SK-N-SH (cell line): ENCODE results near the gene MPC2. TPM values are rescaled to one million over a fixed set of nuclear protein-coding genes. Genes with fewer than 3 reads are reported as not detected.

Experiments
- CTCF ChIA-PET: fragments of 300-600, 350-600 bp; formaldehyde crosslinking; extraction: SDS; loops from one replicate; lab custom pipeline; 2021; lab: Yijun Ruan, JAX
- POLR2A ChIA-PET: fragments of 350-600 bp; sonication (Branson Sonifier 250); formaldehyde crosslinking; extraction: SDS; loops from one replicate; lab custom pipeline; 2020; ENCODE audit warnings: antibody characterized with exemption, inconsistent platforms; lab: Yijun Ruan, JAX
- DNase-seq: peaks from one replicate; pipeline ENCODE4 v3.0.0; 2012
- H2AFZ ChIP-seq: fragments of 200-600 bp; sonication (generic); 2 replicates; pipeline ENCODE4 v1.8.1; 2016; ENCODE audit warnings: antibody characterized with exemption, mild to moderate bottlenecking, low read depth
- H3F3A ChIP-seq: fragments of 200-600 bp; sonication (generic); replicated peaks from 2 replicates; pipeline ENCODE3; 2016; ENCODE audit warnings: antibody characterized with exemption, mild to moderate bottlenecking; ENCODE audit not compliant: insufficient read depth
- H3K27ac ChIP-seq, 2 experiments: fragments of 200-500 bp in 1 of 2; fragments of 200-600 bp in 1 of 2; sonication (Bioruptor generic) in 1 of 2; sonication (generic), shearing (Covaris generic) in 1 of 2; 2 replicates each; pipeline versions ENCODE4 v1.5.1 to v1.6.1; 2014 to 2016; ENCODE audit warnings: low read depth in 2 of 2, inconsistent platforms in 1 of 2, low read length in 1 of 2, mild to moderate bottlenecking in 1 of 2, mixed read lengths in 1 of 2
- H3K27me3 ChIP-seq: fragments of 200-600 bp; sonication (generic), shearing (Covaris generic); 2 replicates; pipeline ENCODE4 v1.6.1; 2016; ENCODE audit warnings: mixed run types; ENCODE audit not compliant: insufficient read depth
- H3K36me3 ChIP-seq, 2 experiments: fragments of 200-500 bp in 1 of 2; fragments of 200-600 bp in 1 of 2; sonication (Bioruptor generic) in 1 of 2; sonication (generic) in 1 of 2; replicated peaks in 1 of 2; 2 replicates each; pipeline versions ENCODE3 to v1.5.1; 2014 to 2016; ENCODE audit warnings: low read length in 1 of 2, mild to moderate bottlenecking in 1 of 2; ENCODE audit not compliant: insufficient read depth in 2 of 2, control insufficient read depth in 1 of 2
- H3K4me1 ChIP-seq, 2 experiments: fragments of 200-500 bp in 1 of 2; fragments of 200-600 bp in 1 of 2; sonication (Bioruptor generic) in 1 of 2; sonication (generic), shearing (Covaris generic) in 1 of 2; 2 replicates each; pipeline versions ENCODE4 v1.5.1 to v1.6.1; 2014 to 2016; ENCODE audit warnings: low read depth in 1 of 2, low read length in 1 of 2, mixed run types in 1 of 2; ENCODE audit not compliant: insufficient read depth in 2 of 2, control insufficient read depth in 1 of 2
- H3K4me2 ChIP-seq: fragments of 200-600 bp; sonication (generic), shearing (Covaris generic); 2 replicates; pipeline ENCODE4 v1.6.1; 2017; ENCODE audit warnings: mixed run types
- H3K4me3 ChIP-seq, 2 experiments: fragments of 200-500 bp in 1 of 2; fragments of 200-600 bp in 1 of 2; sonication (Bioruptor generic) in 1 of 2; sonication (generic), shearing (Covaris generic) in 1 of 2; 2 replicates each; pipeline versions ENCODE4 v1.5.1 to v1.8.1; 2014 to 2016; ENCODE audit warnings: low read depth in 2 of 2, inconsistent platforms in 1 of 2, low read length in 1 of 2, mild to moderate bottlenecking in 1 of 2, mixed read lengths in 1 of 2, moderate library complexity in 1 of 2
- H3K79me2 ChIP-seq: fragments of 200-600 bp; sonication (generic); 2 replicates; pipeline ENCODE4 v1.8.1; 2017; ENCODE audit warnings: mild to moderate bottlenecking; ENCODE audit not compliant: insufficient read depth
- H3K9ac ChIP-seq: fragments of 200-600 bp; sonication (generic); 2 replicates; pipeline ENCODE4 v1.6.1; 2017; ENCODE audit warnings: mixed run types
- H3K9me2 ChIP-seq: fragments of 200-600 bp; sonication (generic); 2 replicates; pipeline ENCODE4 v1.6.1; 2017; ENCODE audit warnings: mixed run types
- H3K9me3 ChIP-seq: fragments of 200-600 bp; sonication (generic); 2 replicates; pipeline ENCODE4 v1.6.1; 2017; ENCODE audit warnings: mixed run types, mild to moderate bottlenecking, moderate library complexity
- H4K20me1 ChIP-seq: fragments of 200-600 bp; sonication (generic); 2 replicates; pipeline ENCODE4 v1.6.1; 2017; ENCODE audit warnings: mild to moderate bottlenecking, mixed run types; ENCODE audit not compliant: insufficient read depth
- CHD2 ChIP-seq: fragments of 150-350 bp; IDR thresholded peaks from 2 replicates; pipeline ENCODE4 v1.6.1; 2018; ENCODE audit warnings: low read length; ENCODE audit not compliant: partially characterized antibody
- EP300 ChIP-seq, 2 experiments: IDR thresholded peaks; 2 replicates each; pipeline versions ENCODE4 v1.4.0 to v1.6.1; 2012; ENCODE audit warnings: borderline replicate concordance in 1 of 2, low read depth in 1 of 2, low read length in 1 of 2
- EZH2phosphoT487 ChIP-seq: fragments of 200-600 bp; sonication (generic); IDR thresholded peaks from 2 replicates; pipeline ENCODE4 v1.6.1; 2017; ENCODE audit warnings: low read depth, mixed run types, mild to moderate bottlenecking, antibody characterized with exemption, moderate library complexity, borderline replicate concordance
- FOSL2 ChIP-seq: IDR thresholded peaks from 2 replicates; pipeline ENCODE4 v1.4.0; 2012; ENCODE audit warnings: low read depth, mild to moderate bottlenecking, moderate library complexity, borderline replicate concordance
- FOXJ3 ChIP-seq: sonication (generic); formaldehyde crosslinking; IDR thresholded peaks from 2 replicates; pipeline ENCODE4 v1.5.1; 2020; ENCODE audit warnings: mild to moderate bottlenecking, missing genetic modification reagents
- FOXM1 ChIP-seq: IDR thresholded peaks from 2 replicates; pipeline ENCODE4 v1.4.0; 2012; ENCODE audit warnings: low read depth, mild to moderate bottlenecking
- GABPA ChIP-seq: IDR thresholded peaks from 2 replicates; pipeline ENCODE4 v1.4.0; 2012; ENCODE audit warnings: low read depth, mild to moderate bottlenecking
- IRF3 ChIP-seq: fragments of 150-350 bp; IDR thresholded peaks from 2 replicates; pipeline ENCODE4 v1.6.1; 2016; ENCODE audit warnings: mild to moderate bottlenecking, low read depth, low read length
- MEF2A ChIP-seq: IDR thresholded peaks from 2 replicates; pipeline ENCODE4 v1.4.0; 2012; ENCODE audit warnings: low read depth, borderline replicate concordance
- NRF1 ChIP-seq: IDR thresholded peaks from 2 replicates; pipeline ENCODE4 v1.6.1; 2012; ENCODE audit warnings: low read depth, mild to moderate bottlenecking, low read length
- PBX3 ChIP-seq: IDR thresholded peaks from 2 replicates; pipeline ENCODE4; 2012
- RAD21 ChIP-seq: IDR thresholded peaks from 2 replicates; pipeline ENCODE4 v1.6.1; 2012; ENCODE audit warnings: mild to moderate bottlenecking, low read length
- RXRA ChIP-seq: IDR thresholded peaks from 2 replicates; pipeline ENCODE4 v1.4.0; 2012; ENCODE audit warnings: low read depth, mild to moderate bottlenecking, borderline replicate concordance
- SMC3 ChIP-seq: IDR thresholded peaks from 2 replicates; pipeline ENCODE4 v1.6.1; 2012; ENCODE audit warnings: low read depth, low read length, improper control_type of control experiment
- TAF1 ChIP-seq: IDR thresholded peaks from 2 replicates; pipeline ENCODE4 v1.6.1; 2012; ENCODE audit warnings: low read depth, mild to moderate bottlenecking, low read length, moderate library complexity, borderline replicate concordance
- TEAD4 ChIP-seq: IDR thresholded peaks from 2 replicates; pipeline ENCODE4 v1.4.0; 2012; ENCODE audit warnings: mild to moderate bottlenecking, borderline replicate concordance; ENCODE audit not compliant: insufficient read depth
- USF2 ChIP-seq: fragments of 150-350 bp; IDR thresholded peaks from 2 replicates; pipeline ENCODE4 v1.6.1; 2017; ENCODE audit warnings: antibody characterized with exemption, low read length, low read depth, borderline replicate concordance
- YY1 ChIP-seq: IDR thresholded peaks from 2 replicates; pipeline ENCODE4 v1.4.0; 2012; ENCODE audit warnings: low read depth, mild to moderate bottlenecking
- ZBTB33 ChIP-seq: IDR thresholded peaks from 2 replicates; pipeline ENCODE4 v1.4.0; 2012; ENCODE audit warnings: low read depth, borderline replicate concordance
- WGBS: methylation state at CpG from one replicate; pipeline ENCODE4 v1.1.6; 2017; ENCODE audit warnings: low lambda C conversion rate; 5-methylcytosine and 5-hydroxymethylcytosine counted together
- polyA plus RNA-seq, 3 experiments: library from polyadenylated mRNA; depleted of rRNA; stranded (reverse); fragments of >200 nt; gene quantifications; 2 replicates each; pipeline ENCODE4 v1.2.3, GENCODE V29; 2012

MPC2 gene
- polyA plus RNA-seq, 1 of the 3 experiments (the other 2 are of a cell fraction) = 15.9 TPM

DNA sequence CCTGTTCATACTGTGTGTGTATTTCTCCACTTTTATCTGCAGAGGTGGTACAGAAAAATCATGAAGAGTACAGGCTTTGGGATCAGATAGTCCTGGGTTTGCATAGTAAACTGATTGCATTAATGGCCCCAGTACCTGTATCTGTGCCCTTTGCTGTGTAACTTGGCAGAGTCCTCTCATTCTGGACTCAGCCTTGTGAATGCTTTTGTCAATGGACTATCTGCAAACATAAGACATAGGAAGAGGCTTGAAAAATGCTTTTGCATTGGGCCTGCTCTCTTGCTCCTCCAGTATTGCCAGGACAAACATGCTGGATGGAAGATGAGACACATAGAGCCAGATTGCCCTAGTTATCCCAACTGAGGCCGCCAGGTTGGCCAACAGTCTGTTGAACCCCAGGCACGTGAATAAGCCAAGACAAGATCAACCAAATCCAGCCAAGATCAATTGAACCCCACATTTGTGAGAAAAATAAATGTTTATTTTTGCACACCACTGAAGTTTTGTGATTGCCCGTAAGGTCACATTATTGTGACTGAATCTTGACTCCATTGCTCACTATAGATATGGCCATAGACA, 60.2 kb downstream of the MPC2 start:
- CTCF ChIA-PET = no interaction called here

DNA sequence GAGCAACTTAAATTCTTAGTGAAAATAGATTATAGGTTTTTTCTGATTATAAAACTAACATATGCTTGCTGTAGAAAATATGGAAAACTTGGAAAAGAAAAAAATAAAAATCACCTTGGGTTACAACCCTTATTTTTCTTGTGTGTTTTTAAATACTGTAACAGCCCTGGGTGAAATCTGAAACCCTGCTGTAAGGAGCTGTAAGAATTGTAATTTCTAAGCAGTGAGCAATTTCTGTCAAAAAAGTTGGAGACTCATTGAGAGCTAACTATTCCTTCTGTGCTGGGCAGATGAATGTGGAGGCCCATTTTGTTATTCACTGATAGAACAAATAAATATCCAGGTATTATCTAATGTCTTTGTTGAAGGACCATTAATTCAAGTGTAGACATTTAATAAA, 65.5 kb downstream of the MPC2 start:
- Histone ChIP-seq H3K9ac (no peak overlapping the region), H3K9me2 (no peaks in the 10 kb centered on the region), H3K27ac (no peak overlapping the region), H3K36me3 (no peaks in the 10 kb centered on the region), H3K9me3 (no peaks in the 10 kb centered on the region), H4K20me1 (no peaks in the 10 kb centered on the region), H3K4me3 (no peak overlapping the region), H3K4me1 (peaks cover 0 to 6% of the 10 kb centered on the region in 2 experiments; a peak in 1 of 4 replicates), H3K4me2 (no peak overlapping the region), H3F3A (peaks cover 7% of the 10 kb centered on the region), H3K79me2 (no peaks in the 10 kb centered on the region), H3K27me3 (no peaks in the 10 kb centered on the region), H2AFZ (no peak overlapping the region)
- CTCF ChIA-PET = no interaction called here
- no peak for DNase-seq
- POLR2A ChIA-PET = interaction anchor here (0.6 kb wide), 1 partner anchor 149 kb away, joined by 4 read pairs; the partner anchor contains the start of gene MPZL1
- TF ChIP-seq RAD21 = no peak
- TF ChIP-seq USF2 = no peak
- no peak for TF ChIP-seq GABPA
- TF ChIP-seq IRF3 = no peak
- TF ChIP-seq MEF2A = no peak
- no peak for TF ChIP-seq SMC3
- TF ChIP-seq NRF1 = no peak
- TF ChIP-seq CHD2 = no peak
- TF ChIP-seq PBX3 = no peak
- no peak for TF ChIP-seq FOSL2
- TF ChIP-seq TEAD4 = no peak
- no peak for TF ChIP-seq TAF1

More for the DNA sequence above, 60.2 kb downstream of the MPC2 start:
- POLR2A ChIA-PET = no interaction called here
- Histone ChIP-seq H3K4me1 (peaks cover 0 to 14% of the 10 kb centered on the region in 2 experiments; a peak in 1 of 4 replicates), H3K9me2 (0 out of 2 replicates have a peak, but pooled peaks cover 2% of the 10 kb centered on the region), H3K27me3 (no peaks in the 10 kb centered on the region), H3K27ac (no peak overlapping the region), H3K9me3 (no peaks in the 10 kb centered on the region), H4K20me1 (no peaks in the 10 kb centered on the region), H3K36me3 (no peaks in the 10 kb centered on the region), H2AFZ (no peak overlapping the region), H3K4me2 (no peak overlapping the region), H3F3A (peaks cover 15% of the 10 kb centered on the region), H3K4me3 (no peak overlapping the region), H3K79me2 (no peaks in the 10 kb centered on the region), H3K9ac (no peak overlapping the region)
- no peak for DNase-seq
- 86% methylated on average over 3 of the region's 3 CpGs for WGBS
- TF ChIP-seq SMC3 (no peak), FOXJ3 (CRISPR knock-in tag) (no peak), GABPA (no peak), EP300 (IDR thresholded peaks at IDR 0.05; ENCODE audit: borderline replicate concordance in 1 of 2, low read depth in 1 of 2, low read length in 1 of 2) (no peak), EZH2phosphoT487 (no peak), YY1 (no peak), USF2 (no peak), RAD21 (no peak), RXRA (no peak), ZBTB33 (no peak), FOXM1 (no peak)
